ENCODE results near the gene CMIP.

- TF ChIP-seq POLR2A (IDR thresholded peaks at IDR 0.05) (no peak), CTCF (IDR thresholded peaks at IDR 0.05) (no peak)
Observed at GRCh38 chr16:81692021-81692420, 247.4 kb downstream of the CMIP start.
